Subcutaneous preadipocyte (primary cell): Measurements from ENCODE around the gene BMP5. TPM values are rescaled to one million over a fixed set of nuclear protein-coding genes. Genes with fewer than 3 reads are reported as not detected.

Experiments used
- total RNA-seq: library from RNA; depleted of rRNA; stranded (reverse); fragments of >200 nt; gene quantifications from 2 replicates; pipeline ENCODE4 v1.2.3, GENCODE V29; 2012

Gene BMP5
- under 0.01 and 0.37 TPM in 2 replicates for total RNA-seq

DNA sequence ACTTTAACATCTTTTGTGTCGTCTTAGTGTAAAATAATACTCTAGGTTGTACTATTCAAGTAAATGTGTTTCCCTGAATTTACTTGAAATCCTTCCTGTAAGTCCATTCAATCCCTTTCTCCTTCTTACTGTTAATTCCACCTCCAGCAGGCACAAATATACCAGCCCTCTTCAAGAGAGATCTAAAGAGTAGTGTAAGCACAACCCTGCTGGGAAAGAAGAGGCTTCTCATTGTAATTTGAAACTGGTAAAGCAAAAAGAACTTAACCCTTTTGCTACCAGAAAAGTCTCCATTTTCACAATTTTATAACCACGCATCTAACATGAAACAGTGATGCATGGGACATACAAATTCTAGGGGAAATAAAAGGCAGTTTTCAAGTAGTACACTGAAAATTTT, at the start of gene BMP5:
Gene BMP5, minus strand, starts transcription at position 191 of the 400 bp plus-strand sequence. CDS start 725 bp downstream, outside the sequence.

